GM12873 (cell line): Measurements from ENCODE around the gene PXMP4.

ENCODE experiments used
- TF ChIP-seq, protein P1 (sequence below): IDR thresholded peaks from 2 replicates; pipeline ENCODE4 v1.5.1; 2012; ENCODE audit warnings: low read depth, mild to moderate bottlenecking, moderate library complexity, low read length, control low read depth; ENCODE audit not compliant: insufficient read depth; ENCODE audit errors: missing control alignments

PXMP4 gene

DNA sequence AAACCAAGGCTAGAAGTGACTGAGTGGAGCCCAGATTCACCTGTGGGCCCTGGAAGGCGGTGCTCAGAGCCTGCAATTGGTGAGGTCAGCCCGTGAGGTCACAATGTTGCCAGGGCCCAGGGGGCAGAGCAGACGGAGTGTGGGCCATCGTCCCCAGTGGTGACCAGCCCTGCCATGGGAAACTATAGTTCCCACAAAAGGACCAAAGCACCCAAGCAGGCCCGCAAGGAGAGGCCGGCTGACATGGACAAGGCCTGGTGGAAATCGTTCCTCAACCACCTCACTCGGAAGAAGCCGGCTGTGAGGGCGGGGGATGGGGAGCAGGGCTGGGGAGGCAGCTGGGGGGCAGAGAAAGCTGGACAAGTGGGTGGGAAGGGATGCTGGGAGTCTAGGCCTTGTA, 57.9 kb downstream of the PXMP4 start, which contains the start of gene C20orf144:
Gene C20orf144, plus strand, starts transcription at position 156 of the 400 bp plus-strand sequence. Its CDS starts 19 bp downstream, at position 175.
- TF ChIP-seq, protein P1, sequence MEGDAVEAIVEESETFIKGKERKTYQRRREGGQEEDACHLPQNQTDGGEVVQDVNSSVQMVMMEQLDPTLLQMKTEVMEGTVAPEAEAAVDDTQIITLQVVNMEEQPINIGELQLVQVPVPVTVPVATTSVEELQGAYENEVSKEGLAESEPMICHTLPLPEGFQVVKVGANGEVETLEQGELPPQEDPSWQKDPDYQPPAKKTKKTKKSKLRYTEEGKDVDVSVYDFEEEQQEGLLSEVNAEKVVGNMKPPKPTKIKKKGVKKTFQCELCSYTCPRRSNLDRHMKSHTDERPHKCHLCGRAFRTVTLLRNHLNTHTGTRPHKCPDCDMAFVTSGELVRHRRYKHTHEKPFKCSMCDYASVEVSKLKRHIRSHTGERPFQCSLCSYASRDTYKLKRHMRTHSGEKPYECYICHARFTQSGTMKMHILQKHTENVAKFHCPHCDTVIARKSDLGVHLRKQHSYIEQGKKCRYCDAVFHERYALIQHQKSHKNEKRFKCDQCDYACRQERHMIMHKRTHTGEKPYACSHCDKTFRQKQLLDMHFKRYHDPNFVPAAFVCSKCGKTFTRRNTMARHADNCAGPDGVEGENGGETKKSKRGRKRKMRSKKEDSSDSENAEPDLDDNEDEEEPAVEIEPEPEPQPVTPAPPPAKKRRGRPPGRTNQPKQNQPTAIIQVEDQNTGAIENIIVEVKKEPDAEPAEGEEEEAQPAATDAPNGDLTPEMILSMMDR, result no peak

DNA sequence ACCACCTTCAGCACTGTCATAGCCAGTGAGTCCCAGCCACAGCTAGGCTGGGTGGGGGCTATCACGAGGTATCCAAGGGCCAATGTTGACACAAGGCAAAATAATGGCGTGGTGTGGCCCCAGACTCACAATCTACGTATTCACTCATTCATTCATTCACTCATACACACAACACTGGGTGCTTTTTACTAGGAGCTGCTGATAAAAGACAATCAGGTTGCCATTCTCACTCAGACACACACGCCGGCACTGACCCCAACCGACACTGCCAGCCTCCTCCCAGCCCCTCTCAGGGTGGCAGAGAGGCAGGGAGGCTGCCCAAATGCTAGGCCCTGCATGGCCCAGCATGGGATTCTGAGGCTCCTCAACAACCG, 59.4 kb downstream of the PXMP4 start:
- TF ChIP-seq, protein P1, result no peak

DNA sequence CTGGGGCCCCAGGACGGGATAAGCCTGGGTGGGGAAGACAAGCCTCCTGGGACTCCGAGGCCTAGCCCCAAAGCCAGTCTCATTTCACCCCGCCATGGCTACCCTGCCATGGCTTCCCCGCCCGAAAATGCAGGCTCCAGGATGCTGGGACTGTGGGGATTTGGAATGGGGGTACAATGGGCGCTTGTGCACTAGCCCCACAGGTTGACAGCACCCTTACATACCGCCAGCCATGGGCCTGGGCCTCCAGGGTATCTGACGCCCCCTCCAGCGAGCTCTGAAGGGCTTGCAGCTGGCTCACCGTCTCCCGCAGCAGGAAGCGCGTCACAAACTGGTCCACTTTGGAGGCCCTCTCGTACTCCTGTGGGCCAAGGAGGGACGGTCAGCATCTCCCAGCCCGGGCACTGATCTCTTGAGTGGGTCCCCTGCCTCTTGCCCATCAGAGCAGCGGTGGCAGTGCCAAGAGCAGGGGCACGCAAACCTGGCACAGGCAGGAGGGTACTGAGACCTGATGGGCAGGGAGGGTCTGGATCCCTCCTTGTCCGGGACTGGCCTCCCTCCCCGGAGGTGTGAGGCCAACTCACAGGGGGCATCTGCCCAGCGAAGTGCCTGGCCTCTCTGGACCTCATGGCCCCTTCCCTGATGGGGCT, 60.0 kb downstream of the PXMP4 start:
- TF ChIP-seq, protein P1, result no peak

DNA sequence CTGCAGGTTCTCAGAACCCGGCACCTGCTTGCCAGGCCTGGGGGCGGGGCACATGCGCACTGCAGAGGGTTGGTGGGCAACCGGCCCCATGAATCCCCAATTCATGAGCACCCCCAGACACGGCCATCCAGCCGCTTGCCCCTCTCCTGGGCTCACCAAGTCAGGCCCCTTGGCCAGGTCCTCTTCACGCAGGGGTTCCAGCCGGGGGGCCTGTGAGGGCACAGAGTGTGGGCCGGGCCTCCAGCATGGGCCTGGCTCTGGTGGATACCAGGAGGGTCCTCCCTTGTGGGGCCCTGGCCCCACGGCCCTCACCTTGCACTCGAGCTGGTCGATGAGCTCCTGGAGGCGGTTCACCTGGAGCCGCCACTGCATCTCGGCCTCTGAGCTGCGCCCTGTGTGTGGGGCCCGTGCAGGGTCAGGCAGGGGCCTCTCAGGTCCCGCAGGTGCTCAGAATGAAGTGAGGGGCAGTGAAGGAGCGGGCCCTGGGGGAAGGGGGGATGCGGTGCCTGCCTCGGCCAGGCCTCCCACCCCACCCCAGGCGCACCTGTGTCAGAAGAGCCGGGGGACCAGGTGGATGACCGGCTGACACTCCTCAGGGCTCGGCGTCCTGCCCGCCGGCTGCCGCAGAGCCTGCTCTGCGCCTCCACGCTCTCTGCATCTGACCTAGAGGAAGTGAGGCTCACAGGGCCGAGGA, 60.6 kb downstream of the PXMP4 start:
- TF ChIP-seq, protein P1, result no peak

DNA sequence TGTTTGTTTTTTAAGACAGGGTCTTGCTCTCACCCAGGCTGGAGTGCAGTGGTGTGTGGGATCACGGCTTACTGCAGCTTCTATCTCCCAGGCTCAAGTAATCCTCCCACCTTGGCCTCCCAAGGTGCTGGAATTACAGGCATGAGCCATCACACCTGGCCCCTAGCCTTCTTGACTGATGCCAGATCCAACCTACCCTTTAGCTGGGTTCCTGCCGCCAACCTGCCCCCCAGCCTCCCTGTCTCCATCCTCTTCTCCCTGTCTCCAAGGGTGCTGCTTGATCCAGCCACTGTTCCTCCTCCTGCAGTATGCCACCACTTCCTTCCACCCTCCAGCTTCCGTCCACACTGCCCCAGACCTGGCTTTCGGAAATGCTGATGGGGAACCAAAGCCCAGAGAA, 61.2 kb downstream of the PXMP4 start:
- TF ChIP-seq, protein P1, result no peak

DNA sequence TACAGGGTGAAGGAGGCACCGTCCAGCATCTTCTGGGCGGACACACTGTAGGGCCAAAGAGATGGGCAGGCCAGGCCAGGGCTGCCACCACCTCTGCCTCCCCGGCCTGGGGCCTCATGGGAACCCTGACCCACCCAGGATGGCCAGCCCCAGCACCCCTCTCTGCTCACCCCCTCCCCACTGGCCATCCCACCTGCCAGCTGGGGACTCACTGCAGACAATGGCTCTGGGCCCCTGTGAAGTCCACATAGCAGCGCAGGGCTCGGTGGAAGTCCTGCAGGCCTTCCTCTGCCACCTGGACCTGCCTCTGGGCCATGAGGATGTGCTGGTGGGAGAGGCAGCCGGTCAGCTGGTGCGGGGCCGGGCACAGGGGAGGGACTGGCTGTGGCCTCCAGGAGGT, 61.6 kb downstream of the PXMP4 start:
- TF ChIP-seq, protein P1, result no peak

DNA sequence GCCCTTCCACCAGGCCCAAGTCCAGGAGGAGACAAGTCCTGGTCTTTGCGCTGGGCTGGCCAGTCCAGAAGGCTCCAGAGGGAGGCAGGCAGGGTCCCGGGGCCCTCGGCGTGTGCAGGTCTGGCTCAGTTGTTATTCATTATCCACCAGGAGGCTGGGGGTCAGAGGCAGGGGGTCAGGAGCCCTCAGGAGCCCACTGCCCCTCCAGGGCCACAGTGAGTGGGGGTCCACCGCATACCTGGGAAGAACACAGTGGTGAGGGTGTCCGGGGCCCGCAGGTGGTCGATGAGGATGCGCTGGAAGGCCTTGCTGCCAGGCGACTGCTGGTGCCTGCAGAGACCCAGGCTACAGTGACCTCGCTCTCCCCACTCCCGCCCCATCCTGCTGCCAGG, 62.4 kb downstream of the PXMP4 start:
- TF ChIP-seq, protein P1, result no peak
